ENCODE data around the gene ITGB2.

ITGB2 gene

GRCh38 chr21:44855572-44855971 lies 65.1 kb downstream of the ITGB2 start:
- TF ChIP-seq, protein P1, sequence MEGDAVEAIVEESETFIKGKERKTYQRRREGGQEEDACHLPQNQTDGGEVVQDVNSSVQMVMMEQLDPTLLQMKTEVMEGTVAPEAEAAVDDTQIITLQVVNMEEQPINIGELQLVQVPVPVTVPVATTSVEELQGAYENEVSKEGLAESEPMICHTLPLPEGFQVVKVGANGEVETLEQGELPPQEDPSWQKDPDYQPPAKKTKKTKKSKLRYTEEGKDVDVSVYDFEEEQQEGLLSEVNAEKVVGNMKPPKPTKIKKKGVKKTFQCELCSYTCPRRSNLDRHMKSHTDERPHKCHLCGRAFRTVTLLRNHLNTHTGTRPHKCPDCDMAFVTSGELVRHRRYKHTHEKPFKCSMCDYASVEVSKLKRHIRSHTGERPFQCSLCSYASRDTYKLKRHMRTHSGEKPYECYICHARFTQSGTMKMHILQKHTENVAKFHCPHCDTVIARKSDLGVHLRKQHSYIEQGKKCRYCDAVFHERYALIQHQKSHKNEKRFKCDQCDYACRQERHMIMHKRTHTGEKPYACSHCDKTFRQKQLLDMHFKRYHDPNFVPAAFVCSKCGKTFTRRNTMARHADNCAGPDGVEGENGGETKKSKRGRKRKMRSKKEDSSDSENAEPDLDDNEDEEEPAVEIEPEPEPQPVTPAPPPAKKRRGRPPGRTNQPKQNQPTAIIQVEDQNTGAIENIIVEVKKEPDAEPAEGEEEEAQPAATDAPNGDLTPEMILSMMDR (IDR thresholded peaks at IDR 0.05; ENCODE audit: low read length, missing control alignments): no peak
- no peak for DNase-seq (ENCODE audit: low read depth)
- no peak overlapping the region for H3K4me3 ChIP-seq (replicated peaks; ENCODE audit: low read depth, low read length)

DNA sequence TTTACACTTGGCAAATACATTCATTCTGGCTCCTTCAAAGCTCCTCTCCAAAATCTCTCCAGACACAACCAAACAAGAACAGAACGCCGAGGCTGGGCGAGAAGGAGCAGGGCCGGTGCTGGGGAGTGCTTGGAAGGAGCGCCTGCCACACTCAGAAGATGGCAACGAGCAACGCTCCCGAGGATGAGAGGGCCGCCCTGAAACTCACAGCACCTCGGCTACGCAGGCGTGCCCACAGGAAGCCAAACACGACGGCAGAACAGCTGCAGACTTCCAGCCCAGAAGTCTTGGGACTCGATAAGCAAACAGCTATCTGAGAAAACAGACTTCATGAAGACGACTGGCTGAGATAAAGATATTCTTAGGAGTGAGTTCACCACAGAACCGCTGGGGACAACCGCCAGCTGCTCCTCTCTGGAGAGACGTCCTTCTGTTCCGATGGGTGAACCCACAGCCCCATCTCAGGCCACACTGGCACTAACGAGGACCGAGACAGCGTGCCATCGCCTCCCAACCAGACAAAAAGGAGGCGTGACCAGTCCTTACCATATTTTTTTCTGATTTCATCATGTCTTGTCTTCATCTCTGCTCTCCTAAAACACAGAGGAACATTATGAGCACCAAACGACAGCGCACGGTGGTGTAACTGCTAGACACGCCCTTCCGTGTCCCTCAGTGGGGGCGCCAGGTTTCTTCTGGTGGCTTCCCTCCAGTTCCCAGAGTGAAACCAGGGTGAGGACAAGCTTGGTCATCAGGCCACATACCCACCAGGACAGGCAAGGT lies 65.8 kb downstream of the ITGB2 start:
- DNase-seq (ENCODE audit: low read depth): no peak
- TF ChIP-seq, protein P1 (IDR thresholded peaks at IDR 0.05; ENCODE audit: low read length, missing control alignments): no peak
- no peak overlapping the region for H3K4me3 ChIP-seq (replicated peaks; ENCODE audit: low read depth, low read length)

DNA sequence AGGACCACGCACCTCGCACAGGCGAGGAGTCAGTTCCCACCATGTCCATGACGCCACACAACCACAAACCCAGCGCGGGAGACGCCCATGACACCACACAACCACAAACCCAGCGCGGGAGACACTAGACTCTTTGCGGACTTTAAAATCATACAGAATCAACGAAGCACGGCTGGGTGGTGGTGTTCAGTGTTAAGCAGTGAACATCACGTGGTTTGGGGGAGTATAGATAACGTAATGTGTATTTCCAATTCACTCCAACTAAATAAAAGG lies 66.4 kb downstream of the ITGB2 start:
- no peak for DNase-seq (ENCODE audit: low read depth)
- H3K4me3 ChIP-seq (replicated peaks; ENCODE audit: low read depth, low read length): no peak overlapping the region

GRCh38 chr21:44853601-44854390 lies 66.9 kb downstream of the ITGB2 start:
- DNase-seq (ENCODE audit: low read depth): no peak
- TF ChIP-seq, protein P1 (IDR thresholded peaks at IDR 0.05; ENCODE audit: low read length, missing control alignments): no peak
- no peak overlapping the region for H3K4me3 ChIP-seq (replicated peaks; ENCODE audit: low read depth, low read length)

More for the DNA sequence above, 66.4 kb downstream of the ITGB2 start:
- TF ChIP-seq, protein P1 (IDR thresholded peaks at IDR 0.05; ENCODE audit: low read length, missing control alignments): no peak

- DNase-seq (ENCODE audit: low read depth): no peak
- no peak overlapping the region for H3K4me3 ChIP-seq (replicated peaks; ENCODE audit: low read depth, low read length)
- TF ChIP-seq, protein P1 (IDR thresholded peaks at IDR 0.05; ENCODE audit: low read length, missing control alignments): no peak
Measured at GRCh38 chr21:44850905-44851657, 69.6 kb downstream of the ITGB2 start.

GRCh38 chr21:44850208-44850800 lies 70.4 kb downstream of the ITGB2 start:
- no peak for DNase-seq (ENCODE audit: low read depth)
- H3K4me3 ChIP-seq (replicated peaks; ENCODE audit: low read depth, low read length): no peak overlapping the region
- TF ChIP-seq, protein P1 (IDR thresholded peaks at IDR 0.05; ENCODE audit: low read length, missing control alignments): no peak
